ENCODE data around the gene IGFL4.

IGFL4 gene

GRCh38 chr19:46060012-46060411 is 19.2 kb upstream of the IGFL4 start:
- Histone ChIP-seq H3K36me3 (no peaks in the 10 kb centered on the region), H3K4me3 (ENCODE audit: low read depth, low read length) (no peak overlapping the region), H3K27ac (no peak overlapping the region), H3K9me3 (ENCODE audit: severe bottlenecking) (peaks cover 16% of the 10 kb centered on the region), H3K27me3 (ENCODE audit: insufficient read depth, low read depth, severe bottlenecking) (no peaks in the 10 kb centered on the region)
- no peak for TF ChIP-seq CTCF (IDR thresholded peaks at IDR 0.05; ENCODE audit: low read depth, low read length)
- DNase-seq, result no peak

GRCh38 chr19:46058778-46059177 is 18.0 kb upstream of the IGFL4 start:
- Histone ChIP-seq H3K27ac (no peak overlapping the region), H3K27me3 (ENCODE audit: insufficient read depth, low read depth, severe bottlenecking) (no peaks in the 10 kb centered on the region), H3K9me3 (ENCODE audit: severe bottlenecking) (peaks cover 16% of the 10 kb centered on the region), H3K36me3 (no peaks in the 10 kb centered on the region), H3K4me3 (ENCODE audit: low read depth, low read length) (no peak overlapping the region)
- no peak for DNase-seq
- no peak for TF ChIP-seq CTCF (IDR thresholded peaks at IDR 0.05; ENCODE audit: low read depth, low read length)

- Histone ChIP-seq H3K9me3 (ENCODE audit: severe bottlenecking) (peaks cover 15% of the 10 kb centered on the region), H3K27me3 (ENCODE audit: insufficient read depth, low read depth, severe bottlenecking) (no peaks in the 10 kb centered on the region), H3K36me3 (no peaks in the 10 kb centered on the region), H3K4me3 (ENCODE audit: low read depth, low read length) (no peak overlapping the region), H3K27ac (no peak overlapping the region)
- no peak for DNase-seq
- TF ChIP-seq CTCF (IDR thresholded peaks at IDR 0.05; ENCODE audit: low read depth, low read length), result no peak
These were observed 15.7 kb upstream of the IGFL4 start for GRCh38 chr19:46056536-46056935.

GRCh38 chr19:46052896-46053295 is 12.1 kb upstream of the IGFL4 start:
- Histone ChIP-seq H3K36me3 (no peaks in the 10 kb centered on the region), H3K9me3 (ENCODE audit: severe bottlenecking) (no peaks in the 10 kb centered on the region), H3K4me3 (ENCODE audit: low read depth, low read length) (no peak overlapping the region), H3K27ac (no peak overlapping the region), H3K27me3 (ENCODE audit: insufficient read depth, low read depth, severe bottlenecking) (no peaks in the 10 kb centered on the region)
- no peak for DNase-seq
- no peak for TF ChIP-seq CTCF (IDR thresholded peaks at IDR 0.05; ENCODE audit: low read depth, low read length)

GRCh38 chr19:46049597-46049996 is 8.8 kb upstream of the IGFL4 start:
- H3K27me3 ChIP-seq (ENCODE audit: insufficient read depth, low read depth, severe bottlenecking), result no peaks in the 10 kb centered on the region
- no peaks in the 10 kb centered on the region for H3K36me3 ChIP-seq
- no peaks in the 10 kb centered on the region for H3K9me3 ChIP-seq (ENCODE audit: severe bottlenecking)
- no peak overlapping the region for H3K27ac ChIP-seq
- no peak for DNase-seq
- no peak overlapping the region for H3K4me3 ChIP-seq (ENCODE audit: low read depth, low read length)
- TF ChIP-seq CTCF (IDR thresholded peaks at IDR 0.05; ENCODE audit: low read depth, low read length), result no peak

GRCh38 chr19:46043519-46043918 is 2.7 kb upstream of the IGFL4 start:
- Histone ChIP-seq H3K27me3 (ENCODE audit: insufficient read depth, low read depth, severe bottlenecking) (no peaks in the 10 kb centered on the region), H3K27ac (no peak overlapping the region), H3K9me3 (ENCODE audit: severe bottlenecking) (peaks cover 4% of the 10 kb centered on the region), H3K36me3 (no peaks in the 10 kb centered on the region), H3K4me3 (ENCODE audit: low read depth, low read length) (no peak overlapping the region)
- no peak for DNase-seq
- TF ChIP-seq CTCF (IDR thresholded peaks at IDR 0.05; ENCODE audit: low read depth, low read length), result no peak
